Stomach (tissue), 4 donors: ENCODE results near the gene SNRPB.

Experiments
- POLR2A ChIP-seq, 4 donors: fragments of 450-650 bp; IDR thresholded peaks; one replicate each; pipeline ENCODE4 v1.6.1; 2016; ENCODE audit warnings: antibody characterized with exemption in 4 of 4, control low read depth in 2 of 4, mild to moderate bottlenecking in 1 of 4, moderate library complexity in 1 of 4
- TF ChIP-seq, protein P1 (sequence below), 7 experiments: fragments of 450-650 bp in 4 of 7; fragments of 200-600 bp in 3 of 7; sonication (generic) in 3 of 7; IDR thresholded peaks; one replicate each; pipeline ENCODE4 v1.5.1; 2016 to 2019; ENCODE audit warnings: antibody characterized with exemption in 7 of 7, control low read depth in 2 of 7, mild to moderate bottlenecking in 1 of 7

DNA sequence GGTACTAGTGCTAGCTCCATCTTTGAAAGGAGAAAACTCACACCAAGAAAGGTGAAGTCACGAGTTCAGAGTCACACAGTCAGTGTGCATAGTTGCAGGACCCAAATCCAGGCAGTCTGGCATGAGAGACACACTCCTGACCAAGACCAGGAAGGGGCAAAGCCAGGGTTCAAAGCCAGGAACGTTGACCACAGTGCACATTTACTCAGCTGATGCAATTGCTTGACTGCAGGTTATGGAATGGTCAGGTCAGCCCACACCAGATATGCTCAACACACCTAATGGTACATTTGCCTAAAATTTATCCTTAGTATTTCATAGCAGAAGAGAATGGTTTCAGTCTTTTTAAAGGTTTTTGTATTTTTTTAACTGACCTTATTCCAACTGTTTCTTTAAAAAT, 52.2 kb downstream of the SNRPB start:
- TF ChIP-seq, protein P1, sequence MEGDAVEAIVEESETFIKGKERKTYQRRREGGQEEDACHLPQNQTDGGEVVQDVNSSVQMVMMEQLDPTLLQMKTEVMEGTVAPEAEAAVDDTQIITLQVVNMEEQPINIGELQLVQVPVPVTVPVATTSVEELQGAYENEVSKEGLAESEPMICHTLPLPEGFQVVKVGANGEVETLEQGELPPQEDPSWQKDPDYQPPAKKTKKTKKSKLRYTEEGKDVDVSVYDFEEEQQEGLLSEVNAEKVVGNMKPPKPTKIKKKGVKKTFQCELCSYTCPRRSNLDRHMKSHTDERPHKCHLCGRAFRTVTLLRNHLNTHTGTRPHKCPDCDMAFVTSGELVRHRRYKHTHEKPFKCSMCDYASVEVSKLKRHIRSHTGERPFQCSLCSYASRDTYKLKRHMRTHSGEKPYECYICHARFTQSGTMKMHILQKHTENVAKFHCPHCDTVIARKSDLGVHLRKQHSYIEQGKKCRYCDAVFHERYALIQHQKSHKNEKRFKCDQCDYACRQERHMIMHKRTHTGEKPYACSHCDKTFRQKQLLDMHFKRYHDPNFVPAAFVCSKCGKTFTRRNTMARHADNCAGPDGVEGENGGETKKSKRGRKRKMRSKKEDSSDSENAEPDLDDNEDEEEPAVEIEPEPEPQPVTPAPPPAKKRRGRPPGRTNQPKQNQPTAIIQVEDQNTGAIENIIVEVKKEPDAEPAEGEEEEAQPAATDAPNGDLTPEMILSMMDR (IDR thresholded peaks at IDR 0.05): no peak
- TF ChIP-seq POLR2A (IDR thresholded peaks at IDR 0.05): no peak
